Osteoblast (primary cell): Measurements from ENCODE around the gene PAPOLG. TPM values are rescaled to one million over a fixed set of nuclear protein-coding genes. Genes with fewer than 3 reads are reported as not detected.

Experiments
- DNase-seq: peaks from one replicate; pipeline ENCODE4 v3.0.0; 2011; ENCODE audit warnings: low spot score, mixed read lengths; ENCODE audit not compliant: insufficient read length; ENCODE audit errors: missing footprints
- H2AFZ ChIP-seq: 2 replicates; pipeline ENCODE4 v1.6.0; 2011; ENCODE audit warnings: mild to moderate bottlenecking, low read length
- H3K27ac ChIP-seq: 2 replicates; pipeline ENCODE4 v1.5.1; 2011; ENCODE audit warnings: mild to moderate bottlenecking, low read depth, low read length, moderate library complexity
- H3K27me3 ChIP-seq: 2 replicates; pipeline ENCODE4 v1.6.0; 2012; ENCODE audit warnings: mild to moderate bottlenecking, control low read depth, inconsistent platforms, low read length, moderate library complexity; ENCODE audit not compliant: insufficient read depth
- H3K36me3 ChIP-seq: 2 replicates; pipeline ENCODE4 v1.5.1; 2011; ENCODE audit warnings: mild to moderate bottlenecking, low read length, control low read depth, moderate library complexity; ENCODE audit not compliant: insufficient read depth
- H3K4me1 ChIP-seq: 2 replicates; pipeline ENCODE4 v1.5.1; 2011; ENCODE audit warnings: mild to moderate bottlenecking, low read length, control low read depth, moderate library complexity; ENCODE audit not compliant: insufficient read depth
- H3K4me2 ChIP-seq: 2 replicates; pipeline ENCODE4 v1.6.0; 2011; ENCODE audit warnings: mild to moderate bottlenecking, low read length; ENCODE audit not compliant: insufficient read depth
- H3K4me3 ChIP-seq: fragments of 200-600 bp; sonication (generic); 3 replicates; pipeline ENCODE4 v1.5.1; 2012; ENCODE audit warnings: mild to moderate bottlenecking, low read length, inconsistent platforms; ENCODE audit not compliant: insufficient read depth
- H3K79me2 ChIP-seq: 2 replicates; pipeline ENCODE4 v1.6.0; 2012; ENCODE audit warnings: mild to moderate bottlenecking, low read length, control low read depth, inconsistent platforms; ENCODE audit not compliant: insufficient read depth
- H3K9me3 ChIP-seq: 2 replicates; pipeline ENCODE4 v1.5.1; 2011; ENCODE audit warnings: low read depth, low read length, control low read depth
- H4K20me1 ChIP-seq: 2 replicates; pipeline ENCODE4 v1.6.0; 2012; ENCODE audit warnings: mild to moderate bottlenecking, low read length, control low read depth; ENCODE audit not compliant: insufficient read depth
- total RNA-seq: library from RNA; depleted of rRNA; stranded (reverse); fragments of >200 nt; gene quantifications from 2 replicates; pipeline ENCODE4 v1.2.3, GENCODE V29; 2012
- TF ChIP-seq, protein P1 (sequence below): IDR thresholded peaks from 2 replicates; pipeline ENCODE4 v1.5.1; 2011; ENCODE audit warnings: mild to moderate bottlenecking, low read depth, low read length, moderate library complexity; ENCODE audit errors: extremely low read depth

Gene PAPOLG
- total RNA-seq, 1 donor: 19.9 TPM

DNA sequence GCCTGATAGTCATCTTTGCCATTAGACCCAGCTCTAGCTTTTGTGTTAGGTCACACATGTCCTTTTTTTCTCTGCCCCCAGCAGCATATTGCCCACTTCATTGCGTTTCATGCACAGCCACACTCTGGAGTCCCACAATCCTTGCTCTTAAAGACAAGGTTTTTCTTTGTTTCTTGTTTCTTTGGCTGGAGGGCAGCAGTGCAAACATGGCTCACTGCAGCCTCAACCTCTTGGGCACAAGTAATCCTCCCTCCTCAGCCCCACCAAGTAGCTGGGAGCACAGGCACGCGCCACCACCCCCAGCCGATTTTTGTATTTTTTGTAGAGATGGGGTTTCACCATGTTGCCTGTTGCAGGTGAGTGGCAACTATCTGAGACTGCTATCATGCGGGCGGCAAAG is 16.9 kb upstream of the PAPOLG start:
- no peak overlapping the region for H3K27ac ChIP-seq
- no peaks in the 10 kb centered on the region for H4K20me1 ChIP-seq
- TF ChIP-seq, protein P1, sequence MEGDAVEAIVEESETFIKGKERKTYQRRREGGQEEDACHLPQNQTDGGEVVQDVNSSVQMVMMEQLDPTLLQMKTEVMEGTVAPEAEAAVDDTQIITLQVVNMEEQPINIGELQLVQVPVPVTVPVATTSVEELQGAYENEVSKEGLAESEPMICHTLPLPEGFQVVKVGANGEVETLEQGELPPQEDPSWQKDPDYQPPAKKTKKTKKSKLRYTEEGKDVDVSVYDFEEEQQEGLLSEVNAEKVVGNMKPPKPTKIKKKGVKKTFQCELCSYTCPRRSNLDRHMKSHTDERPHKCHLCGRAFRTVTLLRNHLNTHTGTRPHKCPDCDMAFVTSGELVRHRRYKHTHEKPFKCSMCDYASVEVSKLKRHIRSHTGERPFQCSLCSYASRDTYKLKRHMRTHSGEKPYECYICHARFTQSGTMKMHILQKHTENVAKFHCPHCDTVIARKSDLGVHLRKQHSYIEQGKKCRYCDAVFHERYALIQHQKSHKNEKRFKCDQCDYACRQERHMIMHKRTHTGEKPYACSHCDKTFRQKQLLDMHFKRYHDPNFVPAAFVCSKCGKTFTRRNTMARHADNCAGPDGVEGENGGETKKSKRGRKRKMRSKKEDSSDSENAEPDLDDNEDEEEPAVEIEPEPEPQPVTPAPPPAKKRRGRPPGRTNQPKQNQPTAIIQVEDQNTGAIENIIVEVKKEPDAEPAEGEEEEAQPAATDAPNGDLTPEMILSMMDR: no peak
- peak; percentile 10 for DNase-seq
- no peak overlapping the region for H3K4me3 ChIP-seq
- no peak overlapping the region for H2AFZ ChIP-seq
- no peaks in the 10 kb centered on the region for H3K79me2 ChIP-seq
- H3K36me3 ChIP-seq: no peaks in the 10 kb centered on the region
- H3K4me2 ChIP-seq: no peak overlapping the region
- H3K27me3 ChIP-seq: peaks cover 22% of the 10 kb centered on the region
- H3K9me3 ChIP-seq: no peaks in the 10 kb centered on the region
- H3K4me1 ChIP-seq: no peaks in the 10 kb centered on the region

DNA sequence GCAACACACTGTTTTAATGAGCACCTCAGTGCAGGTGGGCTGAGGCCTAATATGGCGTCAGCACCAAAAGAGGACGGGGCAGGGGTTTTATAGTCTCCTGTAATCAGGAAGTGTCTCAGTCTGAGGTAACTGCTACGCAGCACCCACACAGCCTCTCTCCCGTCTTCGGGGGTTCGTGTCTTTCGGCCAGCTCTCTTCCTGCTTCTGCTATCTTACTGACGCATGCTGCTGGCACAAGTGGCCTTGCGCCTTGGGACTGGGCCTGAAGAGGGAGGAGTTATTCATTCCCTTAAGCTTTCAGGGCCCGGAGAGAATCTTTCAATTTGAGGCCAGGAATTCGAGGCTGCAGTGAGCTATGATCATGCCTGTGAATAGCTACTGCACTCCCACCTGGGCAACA is 14.5 kb upstream of the PAPOLG start:
- Histone ChIP-seq H3K4me1 (no peaks in the 10 kb centered on the region), H3K4me2 (no peak overlapping the region), H2AFZ (no peak overlapping the region), H3K36me3 (no peaks in the 10 kb centered on the region), H3K9me3 (no peaks in the 10 kb centered on the region), H3K27ac (no peak overlapping the region), H3K4me3 (no peak overlapping the region), H3K27me3 (peaks cover 4% of the 10 kb centered on the region), H4K20me1 (no peaks in the 10 kb centered on the region), H3K79me2 (no peaks in the 10 kb centered on the region)
- no peak for DNase-seq
- TF ChIP-seq, protein P1: no peak

DNA sequence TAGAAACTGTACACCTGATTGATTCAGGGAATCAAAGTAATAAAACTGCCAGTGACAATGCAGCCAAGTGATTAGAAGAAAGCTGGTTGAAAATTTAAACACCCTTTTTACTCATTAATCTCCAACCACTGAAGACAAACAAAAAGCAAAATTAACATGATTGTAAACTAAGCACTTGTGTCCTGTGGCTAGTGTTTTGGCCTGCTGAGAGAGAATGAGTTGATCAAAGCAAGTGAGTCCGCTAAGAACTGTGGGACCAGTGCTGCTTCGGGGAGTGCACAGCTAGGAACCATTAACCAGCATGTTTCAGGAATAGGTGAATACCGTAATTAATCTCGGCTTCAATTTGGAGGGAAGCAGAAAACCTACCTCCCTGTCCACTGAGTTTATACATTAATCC is 13.6 kb upstream of the PAPOLG start:
- no peak overlapping the region for H3K4me2 ChIP-seq
- no peaks in the 10 kb centered on the region for H3K9me3 ChIP-seq
- H3K36me3 ChIP-seq: no peaks in the 10 kb centered on the region
- H3K27ac ChIP-seq: no peak overlapping the region
- no peaks in the 10 kb centered on the region for H3K4me1 ChIP-seq
- no peak for DNase-seq
- no peaks in the 10 kb centered on the region for H3K79me2 ChIP-seq
- H4K20me1 ChIP-seq: no peaks in the 10 kb centered on the region
- H2AFZ ChIP-seq: no peak overlapping the region
- H3K4me3 ChIP-seq: no peak overlapping the region
- no peaks in the 10 kb centered on the region for H3K27me3 ChIP-seq
- TF ChIP-seq, protein P1: no peak

DNA sequence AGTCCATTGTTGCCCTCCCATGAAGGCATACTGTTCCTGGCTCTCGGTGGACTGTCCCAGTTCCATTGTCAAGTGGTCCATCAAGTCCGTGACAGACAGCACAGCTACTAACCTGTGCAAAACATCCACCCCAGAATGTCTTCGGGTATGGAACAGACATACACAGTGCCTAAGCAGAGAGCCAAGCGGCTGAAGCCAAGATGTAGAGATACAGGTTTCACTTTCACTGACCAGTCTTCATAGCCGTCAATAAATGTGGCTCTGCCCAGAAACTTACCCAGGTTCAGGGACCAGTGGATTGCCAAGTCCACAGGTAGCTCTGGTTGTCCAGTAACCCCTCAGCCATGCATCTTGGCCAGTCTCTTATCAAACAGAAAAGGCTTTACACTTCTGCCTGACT is 10.7 kb upstream of the PAPOLG start:
- Histone ChIP-seq H3K4me1 (no peaks in the 10 kb centered on the region), H3K4me3 (no peak overlapping the region), H2AFZ (no peak overlapping the region), H4K20me1 (no peaks in the 10 kb centered on the region), H3K27ac (no peak overlapping the region), H3K79me2 (no peaks in the 10 kb centered on the region), H3K9me3 (no peaks in the 10 kb centered on the region), H3K36me3 (no peaks in the 10 kb centered on the region), H3K27me3 (no peaks in the 10 kb centered on the region), H3K4me2 (no peak overlapping the region)
- TF ChIP-seq, protein P1: no peak
- DNase-seq: no peak
